Measurements from ENCODE around the gene AQP10. TPM values are rescaled to one million over a fixed set of nuclear protein-coding genes. Genes with fewer than 3 reads are reported as not detected.
"Not testable (repeated sequence)": the region's sequence is repeated elsewhere in the genome, so short reads cannot be mapped to it uniquely, and the experiment has no call there.

AQP10 gene
- total RNA-seq, 2 experiments from 2014 or later = 0.14 TPM; not detected in 1

DNA sequence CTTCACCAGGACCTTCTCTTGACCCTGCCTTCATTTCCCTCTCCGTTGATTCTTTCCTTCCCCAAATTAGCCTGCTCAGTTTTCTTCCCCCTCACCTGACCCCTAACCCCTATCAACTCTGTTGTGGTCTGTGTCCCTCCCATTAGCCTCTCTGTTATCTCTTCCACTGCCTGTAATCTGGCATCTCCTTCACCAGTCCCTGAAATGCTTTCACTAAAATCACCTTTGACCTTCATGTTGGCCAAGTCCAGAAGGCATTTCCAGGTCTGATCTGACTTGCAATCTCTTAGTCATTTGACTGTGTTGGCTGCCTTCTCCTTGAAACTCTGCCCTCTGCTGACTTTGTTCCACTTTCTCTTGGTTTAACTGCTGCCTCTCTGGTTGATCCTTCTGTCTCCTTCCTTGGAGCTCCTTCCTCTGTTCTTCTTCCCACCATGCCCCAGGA, 32.6 kb downstream of the AQP10 start:
- Mint-ChIP-seq H3K27ac (peak overlapping the region; percentile 64), H3K4me1 (ENCODE audit: low read depth) (peaks cover 30% of the 10 kb centered on the region), H3K4me3 (peak overlapping the region; percentile 69), H3K36me3 (ENCODE audit: low read depth) (peaks cover 11% of the 10 kb centered on the region), H3K9me3 (no peaks in the 10 kb centered on the region), H3K27me3 (no peaks in the 10 kb centered on the region)
- intact Hi-C loops (cut with micrococcal nuclease) = loop anchor here (5.0 to 10.0 kb wide), 2 partner anchors 54 to 91 kb away; partner anchors contain the start of gene IL6R
- ATAC-seq (peak; percentile 75), DNase-seq (peak; percentile 53)
- TF ChIP-seq, protein P1, sequence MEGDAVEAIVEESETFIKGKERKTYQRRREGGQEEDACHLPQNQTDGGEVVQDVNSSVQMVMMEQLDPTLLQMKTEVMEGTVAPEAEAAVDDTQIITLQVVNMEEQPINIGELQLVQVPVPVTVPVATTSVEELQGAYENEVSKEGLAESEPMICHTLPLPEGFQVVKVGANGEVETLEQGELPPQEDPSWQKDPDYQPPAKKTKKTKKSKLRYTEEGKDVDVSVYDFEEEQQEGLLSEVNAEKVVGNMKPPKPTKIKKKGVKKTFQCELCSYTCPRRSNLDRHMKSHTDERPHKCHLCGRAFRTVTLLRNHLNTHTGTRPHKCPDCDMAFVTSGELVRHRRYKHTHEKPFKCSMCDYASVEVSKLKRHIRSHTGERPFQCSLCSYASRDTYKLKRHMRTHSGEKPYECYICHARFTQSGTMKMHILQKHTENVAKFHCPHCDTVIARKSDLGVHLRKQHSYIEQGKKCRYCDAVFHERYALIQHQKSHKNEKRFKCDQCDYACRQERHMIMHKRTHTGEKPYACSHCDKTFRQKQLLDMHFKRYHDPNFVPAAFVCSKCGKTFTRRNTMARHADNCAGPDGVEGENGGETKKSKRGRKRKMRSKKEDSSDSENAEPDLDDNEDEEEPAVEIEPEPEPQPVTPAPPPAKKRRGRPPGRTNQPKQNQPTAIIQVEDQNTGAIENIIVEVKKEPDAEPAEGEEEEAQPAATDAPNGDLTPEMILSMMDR (IDR thresholded peaks at IDR 0.05) = no peak
- ChIA-PET CTCF (interaction anchor here (0.6 to 6.2 kb wide), 6 partner anchors 10 to 194 kb away, joined by 3 to 46 read pairs (median 4); no protein-coding TSS in a partner anchor), POLR2A (interaction anchor here (0.6 to 2.2 kb wide), 3 partner anchors 18 to 331 kb away, joined by 3 to 5 read pairs (median 3); no protein-coding TSS in a partner anchor)

DNA sequence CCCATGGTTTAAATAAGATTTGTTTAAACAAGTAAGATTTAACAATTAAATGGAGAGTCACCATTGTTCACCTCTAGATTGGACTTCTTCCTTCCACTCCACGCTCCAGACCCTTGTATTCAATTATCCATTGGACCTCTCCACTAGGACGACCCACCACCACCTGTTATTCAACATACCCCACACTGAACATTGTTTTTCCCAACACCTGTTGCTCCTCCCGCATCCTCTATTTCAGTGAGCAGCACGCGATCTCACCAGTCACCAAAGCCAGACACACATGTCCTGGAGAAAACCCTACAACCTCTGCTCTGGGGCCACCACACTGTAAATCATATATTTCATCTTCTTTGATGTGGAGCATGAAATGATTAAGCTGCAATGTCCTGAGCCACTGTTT, 33.1 kb downstream of the AQP10 start:
- ATAC-seq = no peak
- intact Hi-C loops (cut with micrococcal nuclease) = loop anchor here (5.0 to 10.0 kb wide), 2 partner anchors 53 to 91 kb away; partner anchors contain the start of gene IL6R
- DNase-seq = no peak
- Mint-ChIP-seq H3K36me3 (ENCODE audit: low read depth) (peaks cover 8% of the 10 kb centered on the region), H3K4me1 (ENCODE audit: low read depth) (peaks cover 27% of the 10 kb centered on the region), H3K27ac (no peak overlapping the region), H3K27me3 (no peaks in the 10 kb centered on the region), H3K4me3 (no peak overlapping the region), H3K9me3 (no peaks in the 10 kb centered on the region)
- ChIA-PET POLR2A (interaction anchor here (0.6 to 2.2 kb wide), 3 partner anchors 19 to 331 kb away, joined by 3 to 5 read pairs (median 3); no protein-coding TSS in a partner anchor), CTCF (interaction anchor here (0.6 to 6.2 kb wide), 5 partner anchors 10 to 89 kb away, joined by 3 to 46 read pairs (median 4); no protein-coding TSS in a partner anchor)
- TF ChIP-seq, protein P1 (IDR thresholded peaks at IDR 0.05) = no peak

GRCh38 chr1:154358519-154358918, 37.6 kb downstream of the AQP10 start:
- H3K27me3 Mint-ChIP-seq = no peaks in the 10 kb centered on the region
- CTCF ChIA-PET = no interaction called here

DNA sequence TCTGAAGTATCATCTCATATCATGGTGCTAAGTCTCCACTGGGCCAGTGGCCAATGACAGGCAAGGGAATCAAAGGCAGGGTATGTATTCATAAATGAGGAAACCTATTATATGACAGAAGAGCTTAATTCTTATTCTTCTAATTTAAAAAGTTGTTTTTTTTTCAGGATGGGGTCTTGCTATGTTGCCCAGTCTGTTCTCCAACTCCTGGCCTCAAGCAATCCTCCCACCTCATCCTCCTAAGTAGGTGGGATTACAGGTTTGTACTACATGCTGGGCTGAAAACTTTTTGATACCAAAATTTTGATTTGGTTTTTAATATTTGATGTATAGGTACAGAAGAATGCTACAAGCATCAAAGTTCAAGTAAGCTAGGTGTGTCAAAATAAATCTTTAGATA, 39.4 kb downstream of the AQP10 start:
- Mint-ChIP-seq H3K27ac (no peak overlapping the region), H3K36me3 (ENCODE audit: low read depth) (no peaks in the 10 kb centered on the region), H3K4me3 (no peak overlapping the region), H3K4me1 (ENCODE audit: low read depth) (no peaks in the 10 kb centered on the region), H3K27me3 (no peaks in the 10 kb centered on the region), H3K9me3 (peaks cover 5% of the 10 kb centered on the region)
- CTCF ChIA-PET = interaction anchor here (0.6 to 1.6 kb wide), 5 partner anchors 25 to 94 kb away, joined by 3 to 4 read pairs (median 3); no protein-coding TSS in a partner anchor
- intact Hi-C loops (cut with micrococcal nuclease) = no loop called here
- TF ChIP-seq, protein P1 (IDR thresholded peaks at IDR 0.05) = no peak
- DNase-seq = no peak
- no peak for ATAC-seq
- POLR2A ChIA-PET = no interaction called here

More at GRCh38 chr1:154358519-154358918, 37.6 kb downstream of the AQP10 start:
- Mint-ChIP-seq H3K9me3 (peaks cover 5% of the 10 kb centered on the region), H3K27ac (no peak overlapping the region), H3K36me3 (ENCODE audit: low read depth) (no peaks in the 10 kb centered on the region), H3K4me3 (no peak overlapping the region), H3K4me1 (ENCODE audit: low read depth) (peaks cover 9% of the 10 kb centered on the region)
- intact Hi-C loops (cut with micrococcal nuclease) = loop anchor here (10.0 kb wide), 1 partner anchor 86 kb away; no protein-coding TSS in a partner anchor
- ATAC-seq (no peak), DNase-seq (no peak)
- TF ChIP-seq, protein P1 (IDR thresholded peaks at IDR 0.05) = no peak
- POLR2A ChIA-PET = no interaction called here

GRCh38 chr1:154360881-154361280, 40.0 kb downstream of the AQP10 start:
- H3K27me3 Mint-ChIP-seq; intact Hi-C loops (cut with micrococcal nuclease); DNase-seq; H3K36me3 Mint-ChIP-seq (ENCODE audit: low read depth); ATAC-seq; H3K4me1 Mint-ChIP-seq (ENCODE audit: low read depth); H3K9me3 Mint-ChIP-seq; H3K4me3 Mint-ChIP-seq; H3K27ac Mint-ChIP-seq: not testable (repeated sequence)
- CTCF ChIA-PET = interaction anchor here (0.6 to 1.7 kb wide), 8 partner anchors 15 to 186 kb away, joined by 3 to 8 read pairs (median 4); no protein-coding TSS in a partner anchor
- POLR2A ChIA-PET = interaction anchor here (0.5 kb wide), 1 partner anchor 13 kb away, joined by 3 read pairs; no protein-coding TSS in a partner anchor

Measured in activated CD8-positive, alpha-beta T cell treated with anti-CD3 and anti-CD28 coated beads for 36 hours (primary cell).